Stimulated activated naive CD8-positive, alpha-beta T cell treated with anti-CD3 and anti-CD28 coated beads, Interleukin-15, Interleukin-2, amounts not matched to agents 100 ng/mL and 50 ng/mL, for 24 hours (primary cell): Measurements from ENCODE around the gene LRRC2.
A peak's percentile ranks its signal among the peaks of the same experiment; 100 is the strongest.

Experiments used
- H3K27ac Mint-ChIP-seq: one replicate; pipeline ENCODE4 v1.8.0; 2021; ENCODE audit warnings: mild to moderate bottlenecking, mixed read lengths
- H3K27me3 Mint-ChIP-seq: one replicate; pipeline ENCODE4 v1.8.0; 2021; ENCODE audit warnings: mixed read lengths
- H3K36me3 Mint-ChIP-seq: one replicate; pipeline ENCODE4 v1.8.0; 2021; ENCODE audit warnings: low read depth, mixed read lengths
- H3K4me1 Mint-ChIP-seq: one replicate; pipeline ENCODE4 v1.8.0; 2021; ENCODE audit warnings: low read depth, mixed read lengths
- H3K4me3 Mint-ChIP-seq: one replicate; pipeline ENCODE4 v1.8.0; 2021; ENCODE audit warnings: mild to moderate bottlenecking, mixed read lengths
- H3K9me3 Mint-ChIP-seq: one replicate; pipeline ENCODE4 v1.8.0; 2021; ENCODE audit warnings: mixed read lengths

The LRRC2 gene

DNA sequence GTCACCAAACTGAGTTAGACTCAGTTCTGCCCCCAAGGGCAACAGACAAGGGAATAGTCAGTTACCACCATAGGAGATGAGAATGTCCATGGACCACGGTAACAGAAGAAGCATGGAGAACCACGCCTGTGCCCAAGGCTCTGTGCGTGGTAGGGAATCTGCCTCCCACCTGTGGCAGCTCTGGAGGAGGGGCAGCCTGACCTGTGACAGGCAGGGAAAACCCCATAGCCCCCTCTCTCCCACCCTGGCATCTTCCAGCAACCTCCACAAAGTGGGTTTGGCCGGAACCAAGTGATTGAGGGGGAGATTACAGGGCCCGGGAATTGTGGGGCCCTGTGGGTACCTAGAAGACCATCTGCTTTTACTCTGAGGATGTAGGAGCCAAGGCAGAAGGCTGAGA is 87.1 kb downstream of the LRRC2 start:
- H3K27ac Mint-ChIP-seq, result no peak overlapping the region
- no peak overlapping the region for H3K4me3 Mint-ChIP-seq
- no peaks in the 10 kb centered on the region for H3K4me1 Mint-ChIP-seq
- peaks cover 3% of the 10 kb centered on the region for H3K36me3 Mint-ChIP-seq
- H3K9me3 Mint-ChIP-seq, result peaks cover 16% of the 10 kb centered on the region
- peaks cover 18% of the 10 kb centered on the region for H3K27me3 Mint-ChIP-seq

- no peak overlapping the region for H3K27ac Mint-ChIP-seq
- H3K4me3 Mint-ChIP-seq, result no peak overlapping the region
- H3K9me3 Mint-ChIP-seq, result peaks cover 16% of the 10 kb centered on the region
- H3K27me3 Mint-ChIP-seq, result peaks cover 22% of the 10 kb centered on the region
- H3K36me3 Mint-ChIP-seq, result peaks cover 3% of the 10 kb centered on the region
- H3K4me1 Mint-ChIP-seq, result no peaks in the 10 kb centered on the region
These were observed 87.8 kb downstream of the LRRC2 start for GRCh38 chr3:46478341-46478740.

GRCh38 chr3:46477756-46478155 is 88.3 kb downstream of the LRRC2 start:
- no peaks in the 10 kb centered on the region for H3K4me1 Mint-ChIP-seq
- H3K9me3 Mint-ChIP-seq, result peaks cover 16% of the 10 kb centered on the region
- no peak overlapping the region for H3K27ac Mint-ChIP-seq
- peaks cover 3% of the 10 kb centered on the region for H3K36me3 Mint-ChIP-seq
- H3K4me3 Mint-ChIP-seq, result no peak overlapping the region
- H3K27me3 Mint-ChIP-seq, result peaks cover 28% of the 10 kb centered on the region

DNA sequence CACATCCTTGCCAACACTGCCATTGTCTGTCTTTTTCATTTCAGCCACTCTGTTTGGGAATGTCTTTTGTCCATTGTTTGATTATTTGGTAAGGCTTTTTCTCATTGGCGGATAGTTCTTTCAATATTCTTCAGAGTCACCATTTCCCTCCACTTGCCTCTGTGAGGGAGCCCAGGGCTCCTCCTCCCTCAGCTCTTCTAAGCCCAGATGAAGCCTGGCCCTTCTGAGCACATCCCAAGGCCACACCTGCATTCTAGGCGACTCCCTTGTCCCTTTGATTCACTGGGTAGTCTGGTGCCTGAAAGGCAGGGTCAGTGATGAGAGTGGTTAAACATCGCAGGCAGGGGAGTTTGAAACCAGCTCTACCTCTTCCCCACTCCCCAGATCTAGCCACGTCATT is 89.0 kb downstream of the LRRC2 start:
- no peak overlapping the region for H3K27ac Mint-ChIP-seq
- H3K27me3 Mint-ChIP-seq, result peaks cover 29% of the 10 kb centered on the region
- no peak overlapping the region for H3K4me3 Mint-ChIP-seq
- peaks cover 3% of the 10 kb centered on the region for H3K36me3 Mint-ChIP-seq
- no peaks in the 10 kb centered on the region for H3K4me1 Mint-ChIP-seq
- peaks cover 16% of the 10 kb centered on the region for H3K9me3 Mint-ChIP-seq

DNA sequence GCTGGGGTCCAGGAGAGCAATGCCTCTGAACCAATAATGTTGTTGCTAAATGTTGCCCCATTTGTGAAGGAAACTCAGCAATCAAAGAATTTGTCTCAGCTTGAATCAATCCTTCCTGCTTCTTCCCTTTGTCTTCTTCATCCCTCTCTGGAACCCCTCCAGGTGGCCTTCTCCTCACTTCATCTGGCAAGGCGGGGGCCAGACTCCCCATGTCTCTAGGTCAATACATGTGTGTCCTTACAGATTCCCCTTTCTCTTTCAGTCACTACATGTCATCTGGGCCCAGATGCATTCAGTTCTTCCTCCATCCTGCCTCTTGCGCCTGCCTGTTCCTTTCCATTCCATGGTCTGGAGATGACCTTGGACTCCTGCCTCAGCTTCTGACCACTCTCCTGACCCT is 93.4 kb downstream of the LRRC2 start:
- H3K36me3 Mint-ChIP-seq, result peaks cover 3% of the 10 kb centered on the region
- H3K9me3 Mint-ChIP-seq, result peaks cover 16% of the 10 kb centered on the region
- H3K4me1 Mint-ChIP-seq, result no peaks in the 10 kb centered on the region
- H3K27me3 Mint-ChIP-seq, result peaks cover 26% of the 10 kb centered on the region
- no peak overlapping the region for H3K4me3 Mint-ChIP-seq
- H3K27ac Mint-ChIP-seq, result no peak overlapping the region

DNA sequence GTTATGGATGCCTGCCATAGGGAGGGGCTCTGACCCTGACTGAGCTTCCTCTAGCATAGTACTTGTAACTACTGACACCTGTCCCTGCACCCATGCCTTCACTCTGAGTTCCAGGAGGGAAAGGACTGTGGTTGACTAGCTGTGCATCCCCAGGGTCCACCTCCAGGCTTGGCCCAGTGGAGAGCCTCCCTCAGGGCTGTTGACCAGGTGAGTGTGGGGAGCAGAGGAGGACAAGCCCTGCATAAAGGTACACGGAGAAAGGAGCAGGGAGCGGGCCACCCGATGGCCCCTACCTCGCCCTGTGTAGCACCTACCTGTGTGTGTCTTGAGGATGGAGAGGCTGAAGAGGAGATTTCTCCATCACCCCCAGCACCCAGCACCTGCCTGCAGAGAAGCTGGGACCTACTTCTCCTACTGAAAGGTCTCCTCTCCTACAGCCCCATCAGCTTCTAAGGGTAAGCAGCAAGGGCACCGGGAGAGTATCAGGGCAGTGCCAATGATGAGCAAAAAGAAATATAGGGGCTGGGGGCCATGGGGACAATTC is 94.7 kb downstream of the LRRC2 start:
- Mint-ChIP-seq H3K4me3 (no peak overlapping the region), H3K36me3 (peaks cover 3% of the 10 kb centered on the region), H3K27ac (no peak overlapping the region), H3K4me1 (no peaks in the 10 kb centered on the region), H3K9me3 (peaks cover 16% of the 10 kb centered on the region), H3K27me3 (peaks cover 18% of the 10 kb centered on the region)

DNA sequence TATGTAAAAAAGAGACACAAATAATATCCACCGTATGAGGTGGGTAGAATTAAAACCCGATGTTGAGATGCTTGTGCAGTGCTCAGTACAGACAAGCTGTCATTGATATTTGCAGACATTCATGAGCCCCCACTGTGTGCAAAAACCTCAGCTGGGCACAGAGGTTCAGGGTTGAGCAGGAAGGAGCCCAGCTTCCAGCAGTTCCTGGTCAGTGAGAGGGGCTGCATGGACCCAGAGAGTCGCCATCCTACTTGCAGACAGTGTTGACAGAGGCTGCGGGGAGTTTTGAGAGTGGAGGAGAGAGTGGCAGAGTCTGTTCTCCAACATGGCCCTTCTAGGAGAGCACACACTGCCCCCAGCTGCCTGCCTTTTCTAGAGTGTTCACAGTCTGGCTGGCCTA is 95.3 kb downstream of the LRRC2 start:
- Mint-ChIP-seq H3K36me3 (peaks cover 3% of the 10 kb centered on the region), H3K27ac (no peak overlapping the region), H3K4me1 (no peaks in the 10 kb centered on the region), H3K9me3 (peaks cover 16% of the 10 kb centered on the region), H3K27me3 (peaks cover 17% of the 10 kb centered on the region), H3K4me3 (no peak overlapping the region)

GRCh38 chr3:46469680-46470357 is 96.3 kb downstream of the LRRC2 start:
- peaks cover 22% of the 10 kb centered on the region for H3K27me3 Mint-ChIP-seq
- peaks cover 8% of the 10 kb centered on the region for H3K9me3 Mint-ChIP-seq
- no peak overlapping the region for H3K27ac Mint-ChIP-seq
- H3K36me3 Mint-ChIP-seq, result peaks cover 3% of the 10 kb centered on the region
- no peak overlapping the region for H3K4me3 Mint-ChIP-seq
- no peaks in the 10 kb centered on the region for H3K4me1 Mint-ChIP-seq

GRCh38 chr3:46468753-46469600 is 97.1 kb downstream of the LRRC2 start:
- H3K27me3 Mint-ChIP-seq, result peaks cover 26% of the 10 kb centered on the region
- no peak overlapping the region for H3K27ac Mint-ChIP-seq
- no peaks in the 10 kb centered on the region for H3K36me3 Mint-ChIP-seq
- H3K4me3 Mint-ChIP-seq, result no peak overlapping the region
- no peaks in the 10 kb centered on the region for H3K4me1 Mint-ChIP-seq
- H3K9me3 Mint-ChIP-seq, result no peaks in the 10 kb centered on the region

GRCh38 chr3:46467562-46467961 is 98.5 kb downstream of the LRRC2 start:
- Mint-ChIP-seq H3K4me1 (no peaks in the 10 kb centered on the region), H3K4me3 (no peak overlapping the region), H3K27me3 (peaks cover 28% of the 10 kb centered on the region), H3K36me3 (no peaks in the 10 kb centered on the region), H3K27ac (no peak overlapping the region), H3K9me3 (no peaks in the 10 kb centered on the region)

GRCh38 chr3:46466871-46467403 is 99.2 kb downstream of the LRRC2 start:
- Mint-ChIP-seq H3K36me3 (no peaks in the 10 kb centered on the region), H3K27ac (peak overlapping the region; percentile 14), H3K4me3 (no peak overlapping the region), H3K4me1 (no peaks in the 10 kb centered on the region), H3K27me3 (peaks cover 34% of the 10 kb centered on the region), H3K9me3 (no peaks in the 10 kb centered on the region)

DNA sequence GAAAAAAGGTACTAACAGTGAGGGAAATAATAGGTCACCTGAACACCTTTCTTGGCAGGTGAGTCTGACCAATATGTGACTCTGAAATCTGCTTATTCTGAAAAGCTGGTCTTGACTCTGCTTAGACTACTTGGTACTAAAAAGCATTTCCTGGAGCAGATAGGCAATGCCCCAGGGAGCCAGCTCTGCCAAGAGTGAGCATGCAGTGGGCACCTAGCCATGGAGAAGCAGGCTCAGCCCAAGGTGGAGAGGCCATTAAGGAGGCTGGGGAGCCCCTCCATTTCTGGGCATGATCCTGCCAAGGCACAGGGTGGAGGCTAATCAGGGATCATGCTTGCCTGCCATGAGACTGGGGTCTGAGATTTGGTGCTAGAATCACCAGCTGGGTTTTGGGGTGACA is 99.8 kb downstream of the LRRC2 start:
- H3K27ac Mint-ChIP-seq, result no peak overlapping the region
- no peaks in the 10 kb centered on the region for H3K4me1 Mint-ChIP-seq
- H3K36me3 Mint-ChIP-seq, result no peaks in the 10 kb centered on the region
- no peaks in the 10 kb centered on the region for H3K9me3 Mint-ChIP-seq
- no peak overlapping the region for H3K4me3 Mint-ChIP-seq
- H3K27me3 Mint-ChIP-seq, result peaks cover 40% of the 10 kb centered on the region
